GM12801 (cell line): ENCODE data around the gene ATP5PO.

Source experiments
- TF ChIP-seq, protein P1 (sequence below): IDR thresholded peaks from one replicate; pipeline ENCODE4 v1.5.1; 2011; ENCODE audit warnings: control low read depth; ENCODE audit not compliant: insufficient read length; ENCODE audit errors: extremely low read depth

The ATP5PO gene

DNA sequence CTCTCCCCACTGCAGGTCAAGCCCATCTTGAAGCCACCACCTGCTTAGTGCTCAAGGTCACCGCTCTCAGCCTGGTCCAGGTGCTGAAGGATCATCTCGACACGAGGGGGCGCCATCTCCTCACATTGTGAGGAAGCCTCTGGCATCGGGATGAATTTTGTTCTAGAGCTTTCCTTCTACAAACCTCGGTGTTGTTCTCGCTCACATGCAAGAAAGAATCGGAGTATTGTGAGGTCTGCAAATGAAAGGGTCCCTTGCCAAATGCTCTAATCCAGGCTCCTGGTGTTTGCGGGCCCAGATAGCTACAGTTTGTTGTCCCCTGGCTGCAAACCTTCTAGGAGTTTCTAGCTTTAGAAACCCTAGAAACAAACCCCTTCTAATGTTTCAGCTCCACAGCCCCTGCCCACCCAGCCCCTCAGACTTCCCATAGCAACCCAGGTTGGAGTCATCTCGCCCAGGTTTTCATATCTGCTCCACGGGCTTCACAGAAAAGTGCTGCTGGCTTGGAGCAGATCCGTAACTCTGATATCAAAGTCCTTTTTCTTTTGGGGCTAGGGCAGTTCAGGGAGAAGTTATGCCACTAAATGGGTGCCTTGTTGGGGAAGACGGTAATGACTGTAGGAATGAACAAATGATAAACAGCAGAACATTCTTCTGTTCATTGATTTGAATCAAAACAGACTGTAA is 8.6 kb upstream of the ATP5PO start:
- TF ChIP-seq, protein P1, sequence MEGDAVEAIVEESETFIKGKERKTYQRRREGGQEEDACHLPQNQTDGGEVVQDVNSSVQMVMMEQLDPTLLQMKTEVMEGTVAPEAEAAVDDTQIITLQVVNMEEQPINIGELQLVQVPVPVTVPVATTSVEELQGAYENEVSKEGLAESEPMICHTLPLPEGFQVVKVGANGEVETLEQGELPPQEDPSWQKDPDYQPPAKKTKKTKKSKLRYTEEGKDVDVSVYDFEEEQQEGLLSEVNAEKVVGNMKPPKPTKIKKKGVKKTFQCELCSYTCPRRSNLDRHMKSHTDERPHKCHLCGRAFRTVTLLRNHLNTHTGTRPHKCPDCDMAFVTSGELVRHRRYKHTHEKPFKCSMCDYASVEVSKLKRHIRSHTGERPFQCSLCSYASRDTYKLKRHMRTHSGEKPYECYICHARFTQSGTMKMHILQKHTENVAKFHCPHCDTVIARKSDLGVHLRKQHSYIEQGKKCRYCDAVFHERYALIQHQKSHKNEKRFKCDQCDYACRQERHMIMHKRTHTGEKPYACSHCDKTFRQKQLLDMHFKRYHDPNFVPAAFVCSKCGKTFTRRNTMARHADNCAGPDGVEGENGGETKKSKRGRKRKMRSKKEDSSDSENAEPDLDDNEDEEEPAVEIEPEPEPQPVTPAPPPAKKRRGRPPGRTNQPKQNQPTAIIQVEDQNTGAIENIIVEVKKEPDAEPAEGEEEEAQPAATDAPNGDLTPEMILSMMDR: no peak

DNA sequence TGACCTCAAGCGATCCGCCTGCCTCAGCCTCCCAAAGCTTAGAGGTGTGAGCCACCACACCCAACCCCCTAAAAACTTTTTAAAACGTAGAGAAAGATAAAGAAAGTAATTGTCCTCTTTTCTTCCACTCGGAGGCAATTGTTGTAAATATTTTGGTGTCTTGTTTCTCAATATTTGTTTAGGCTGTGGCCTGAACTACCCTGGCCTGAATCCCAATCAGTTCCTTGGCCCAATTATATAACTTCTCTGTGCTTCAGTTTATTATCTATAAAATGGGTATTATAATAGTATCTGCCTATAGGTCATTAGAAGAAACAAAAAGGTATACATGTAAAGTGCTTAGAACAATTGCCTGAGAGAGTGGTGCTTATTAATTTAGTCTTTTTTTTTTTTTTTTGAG is 1.8 kb upstream of the ATP5PO start:
- TF ChIP-seq, protein P1: no peak

DNA sequence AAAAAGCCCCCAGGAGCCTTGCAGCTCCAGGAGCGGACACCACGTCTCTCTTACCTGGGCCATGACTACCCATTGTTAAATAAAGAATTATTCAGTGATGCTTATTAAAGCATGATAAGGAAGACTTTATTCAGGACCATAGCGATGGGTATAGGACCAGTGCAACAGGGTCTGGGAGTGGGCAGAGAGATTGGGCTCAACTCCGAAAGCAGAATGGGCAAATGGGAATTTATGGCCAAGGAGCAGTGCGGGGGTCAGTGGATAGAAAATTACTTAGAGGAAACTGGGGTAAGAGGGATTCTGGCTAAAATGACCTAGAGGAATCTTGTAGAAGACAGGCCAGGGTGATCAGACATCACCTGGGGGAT is 580 bp upstream of the ATP5PO start:
- TF ChIP-seq, protein P1: no peak

DNA sequence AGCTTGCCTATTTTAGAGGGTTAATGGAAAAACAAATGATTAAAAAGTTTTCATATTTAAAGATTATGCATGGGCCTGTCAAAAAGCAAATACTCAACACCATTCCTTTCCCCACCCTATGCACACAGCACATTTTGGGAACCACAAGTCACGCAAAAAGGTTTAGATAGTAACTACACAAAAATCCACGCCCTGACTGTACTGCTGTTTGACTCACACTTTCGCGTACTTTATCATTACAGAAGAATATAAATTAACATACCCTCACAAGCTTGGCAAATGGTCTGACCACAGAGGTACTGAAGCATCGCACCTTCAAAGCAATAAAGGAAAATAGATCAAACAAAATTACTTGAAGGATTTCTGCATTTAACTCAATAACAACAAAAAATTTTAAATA is 1.4 kb downstream of the ATP5PO start:
- TF ChIP-seq, protein P1: no peak

DNA sequence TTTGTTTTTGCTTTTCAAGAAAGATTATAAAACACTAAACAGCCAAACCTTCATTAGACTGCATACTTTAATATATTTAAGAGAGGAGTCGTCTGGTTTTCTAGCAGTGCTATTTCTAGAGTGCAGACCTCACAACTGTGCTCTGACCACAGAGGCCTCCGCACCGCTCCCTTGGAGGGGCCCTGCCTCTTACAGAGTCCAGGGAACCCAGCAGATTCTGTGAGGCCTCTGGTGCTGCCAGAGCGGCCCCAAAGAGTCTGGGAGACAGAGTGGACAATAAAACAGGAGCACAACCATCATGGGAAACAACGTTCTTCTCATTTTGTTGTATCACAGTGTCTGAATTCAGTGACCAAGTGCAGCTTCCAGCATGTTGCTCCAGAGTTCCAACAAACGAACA is 5.8 kb downstream of the ATP5PO start:
- TF ChIP-seq, protein P1: no peak

DNA sequence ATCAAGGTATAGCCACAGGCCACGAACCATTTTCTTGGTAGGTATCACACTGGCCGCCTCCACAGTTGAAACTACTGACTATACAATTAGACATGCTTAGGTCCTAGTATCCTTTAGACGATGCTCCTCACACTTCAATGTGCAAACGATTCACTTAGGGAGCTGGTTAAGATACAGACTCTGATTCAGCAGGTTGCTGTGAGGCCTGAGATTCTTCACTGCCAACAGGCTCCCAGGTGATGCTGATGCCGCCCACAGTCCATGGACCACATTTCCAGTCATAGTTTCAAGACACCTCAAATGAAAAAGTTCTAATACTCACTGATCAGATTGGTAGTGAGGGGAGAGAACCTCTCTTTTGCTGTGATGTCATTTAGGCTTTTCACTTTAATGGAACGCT is 6.8 kb downstream of the ATP5PO start:
- TF ChIP-seq, protein P1: no peak

DNA sequence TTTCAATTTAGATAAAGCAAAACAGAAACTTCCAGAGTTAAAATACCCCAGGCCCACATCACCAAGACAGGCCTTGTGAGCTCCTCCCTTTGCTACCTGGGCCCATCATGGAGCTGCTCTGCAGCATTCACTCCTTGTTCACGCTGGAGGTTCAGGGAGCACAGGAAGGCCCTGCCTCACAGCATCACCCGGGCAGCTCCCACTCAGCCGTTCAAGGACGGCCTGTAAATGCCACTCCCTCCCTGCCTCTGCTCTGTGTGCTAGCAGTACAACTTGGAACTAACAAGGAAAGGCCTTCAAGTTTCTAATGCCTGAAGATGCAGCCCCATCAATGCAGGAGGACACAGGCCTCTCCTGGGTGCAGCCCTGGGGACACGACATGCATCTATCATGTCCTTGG is 11.6 kb downstream of the ATP5PO start:
- TF ChIP-seq, protein P1: no peak

DNA sequence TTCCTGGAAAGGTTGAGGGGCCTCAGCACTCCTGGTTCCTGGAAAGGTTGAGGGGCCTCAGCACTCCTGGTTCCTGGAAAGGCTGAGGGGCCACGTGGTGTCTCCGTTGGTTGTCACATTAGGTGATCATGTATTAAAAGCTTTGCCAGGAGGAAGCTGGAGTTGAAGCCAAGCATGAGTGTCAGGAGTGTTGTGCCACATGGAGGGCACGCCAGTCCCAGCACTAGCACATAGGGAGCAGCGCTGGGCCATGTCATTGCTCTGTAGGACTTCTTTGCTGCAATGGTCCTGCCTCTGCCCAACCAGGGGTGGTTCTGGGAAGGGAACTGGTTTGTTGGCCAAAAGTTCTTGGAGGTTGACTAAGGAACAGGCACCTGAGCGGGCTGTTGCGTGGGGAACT is 13.3 kb downstream of the ATP5PO start:
- TF ChIP-seq, protein P1: no peak
